CD4-positive, alpha-beta memory T cell (primary cell): ENCODE data around the gene CHD6. TPM values are rescaled to one million over a fixed set of nuclear protein-coding genes. Genes with fewer than 3 reads are reported as not detected.

ENCODE experiments used
- CTCF ChIA-PET: fragments of 350-600 bp; sonication (Branson Sonifier 250); formaldehyde crosslinking; loops from one replicate; lab custom pipeline; 2021; ENCODE audit warnings: inconsistent platforms; ENCODE audit not compliant: partially characterized antibody; lab: Charles Lee
- POLR2A ChIA-PET: fragments of 350-600 bp; sonication (Branson Sonifier 250); formaldehyde crosslinking; loops from one replicate; lab custom pipeline; 2021; ENCODE audit not compliant: partially characterized antibody; lab: Charles Lee
- DNase-seq, 5 donors: peaks; one replicate each; pipeline versions ENCODE4 v3.0.0 to v3.0.0-alpha.2; 2020 to 2022; ENCODE audit warnings: mixed read lengths in 1 of 5
- H3K27ac ChIP-seq: one replicate; pipeline ENCODE4 v1.7.0; 2013; ENCODE audit warnings: low read depth, low read length
- H3K27me3 ChIP-seq: 2 replicates; pipeline ENCODE4 v1.7.0; 2013; ENCODE audit warnings: mild to moderate bottlenecking, low read length, moderate library complexity; ENCODE audit not compliant: insufficient read depth
- H3K36me3 ChIP-seq: 2 replicates; pipeline ENCODE4 v1.7.0; 2013; ENCODE audit warnings: mild to moderate bottlenecking, low read length, moderate library complexity; ENCODE audit not compliant: insufficient read depth
- H3K4me1 ChIP-seq: 2 replicates; pipeline ENCODE4 v1.7.0; 2013; ENCODE audit warnings: mild to moderate bottlenecking, low read length, moderate library complexity; ENCODE audit not compliant: insufficient read depth
- H3K4me3 ChIP-seq, 2 donors: one replicate each; pipeline ENCODE4 v1.7.0; 2013; ENCODE audit warnings: low read length in 2 of 2, mild to moderate bottlenecking in 1 of 2
- H3K9me3 ChIP-seq, 2 donors: one replicate each; pipeline ENCODE4 v1.7.0; 2013; ENCODE audit warnings: low read length in 2 of 2, control low read depth in 1 of 2; ENCODE audit not compliant: control insufficient read depth in 1 of 2
- H3K27ac Mint-ChIP-seq, 7 donors: one replicate each; pipeline ENCODE4 v1.8.0; 2020 to 2021; ENCODE audit warnings: mixed read lengths in 7 of 7, mild to moderate bottlenecking in 6 of 7, inconsistent platforms in 3 of 7, moderate library complexity in 3 of 7
- H3K27me3 Mint-ChIP-seq, 2 donors: one replicate each; pipeline ENCODE4 v1.8.0; 2020 to 2021; ENCODE audit warnings: mixed read lengths in 2 of 2
- H3K36me3 Mint-ChIP-seq, 2 donors: one replicate each; pipeline ENCODE4 v1.8.0; 2020 to 2021; ENCODE audit warnings: mixed read lengths in 2 of 2, inconsistent platforms in 1 of 2, mild to moderate bottlenecking in 1 of 2
- H3K4me1 Mint-ChIP-seq, 4 donors: one replicate each; pipeline ENCODE4 v1.8.0; 2020 to 2021; ENCODE audit warnings: mixed read lengths in 4 of 4, mild to moderate bottlenecking in 1 of 4
- H3K4me3 Mint-ChIP-seq, 8 donors: one replicate each; pipeline ENCODE4 v1.8.0; 2020 to 2021; ENCODE audit warnings: mixed read lengths in 8 of 8, mild to moderate bottlenecking in 7 of 8, moderate library complexity in 6 of 8, inconsistent platforms in 3 of 8
- H3K9me3 Mint-ChIP-seq, 8 donors: one replicate each; pipeline ENCODE4 v1.8.0; 2020 to 2021; ENCODE audit warnings: mixed read lengths in 8 of 8, mild to moderate bottlenecking in 5 of 8, inconsistent platforms in 3 of 8, moderate library complexity in 1 of 8
- intact Hi-C: fragments of 100-400 bp; cut with micrococcal nuclease; formaldehyde crosslinking; loops from one replicate; pipeline ENCODE4 v1.15.1; 2023
- polyA plus RNA-seq, 2 donors: library from polyadenylated mRNA; unstranded; fragments of 300-500 nt; fragmentation: Illumina TruSeq; gene quantifications; one replicate each; pipeline ENCODE4 v1.2.3, GENCODE V29; 2021
- total RNA-seq, 2 experiments: library from RNA; stranded (reverse); gene quantifications; one replicate each; pipeline ENCODE4 v1.2.3, GENCODE V29; 2021

CHD6 gene
- total and polyA plus RNA-seq, 4 experiments from 2014 or later: 29.2 to 96.8 (median 77.8) TPM

GRCh38 chr20:41376349-41376748 is 241.8 kb downstream of the CHD6 start:
- no peaks in the 10 kb centered on the region for H3K4me1 ChIP-seq
- Mint-ChIP-seq H3K9me3 (peaks cover 2 to 10% (median 6%) of the 10 kb centered on the region in 8 donors), H3K27ac (no peak overlapping the region), H3K36me3 (peaks cover 0 to 1% of the 10 kb centered on the region in 2 donors), H3K4me3 (no peak overlapping the region), H3K4me1 (no peaks in the 10 kb centered on the region), H3K27me3 (peaks cover 21 to 41% of the 10 kb centered on the region in 2 donors)
- H3K27me3 ChIP-seq: no peaks in the 10 kb centered on the region
- no peak for DNase-seq
- no peaks in the 10 kb centered on the region for H3K36me3 ChIP-seq
- no peak overlapping the region for H3K4me3 ChIP-seq
- ChIA-PET CTCF (no interaction called here), POLR2A (no interaction called here)
- intact Hi-C loops: no loop called here
- H3K27ac ChIP-seq: no peak overlapping the region
- no peaks in the 10 kb centered on the region for H3K9me3 ChIP-seq

DNA sequence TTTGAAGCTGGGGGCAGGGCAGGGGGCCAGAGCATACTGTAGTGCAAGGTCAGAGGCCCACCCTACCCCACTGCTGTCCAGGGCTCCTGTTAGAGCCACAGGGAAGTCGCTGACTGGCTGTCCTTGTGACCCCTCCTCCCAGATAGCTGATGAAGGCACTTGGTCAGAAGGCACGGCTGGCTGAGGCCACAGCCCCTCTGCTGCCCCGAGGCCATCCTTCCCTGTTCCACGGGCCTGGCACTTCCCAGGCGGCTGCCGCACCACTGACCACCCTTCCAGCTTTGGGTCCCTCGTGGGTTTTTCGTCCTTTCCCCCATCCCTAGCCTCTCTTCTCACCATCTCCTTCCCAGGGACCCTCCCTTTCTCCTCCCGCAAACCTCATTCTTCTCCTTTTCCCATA is 242.3 kb downstream of the CHD6 start:
- Histone ChIP-seq H3K4me3 (no peak overlapping the region), H3K27ac (no peak overlapping the region), H3K4me1 (no peaks in the 10 kb centered on the region), H3K36me3 (no peaks in the 10 kb centered on the region), H3K9me3 (no peaks in the 10 kb centered on the region), H3K27me3 (no peaks in the 10 kb centered on the region)
- no peak for DNase-seq
- Mint-ChIP-seq H3K9me3 (peaks cover 2 to 15% (median 10%) of the 10 kb centered on the region in 8 donors), H3K36me3 (peaks cover 0 to 4% of the 10 kb centered on the region in 2 donors), H3K4me3 (no peak overlapping the region), H3K27me3 (peaks cover 21 to 44% of the 10 kb centered on the region in 2 donors), H3K27ac (no peak overlapping the region), H3K4me1 (no peaks in the 10 kb centered on the region)
- ChIA-PET CTCF (no interaction called here), POLR2A (no interaction called here)
- intact Hi-C loops: no loop called here

GRCh38 chr20:41373931-41374920 is 244.0 kb downstream of the CHD6 start:
- Histone ChIP-seq H3K36me3 (no peaks in the 10 kb centered on the region), H3K4me1 (no peaks in the 10 kb centered on the region), H3K27ac (no peak overlapping the region), H3K9me3 (no peaks in the 10 kb centered on the region), H3K4me3 (no peak overlapping the region), H3K27me3 (no peaks in the 10 kb centered on the region)
- CTCF ChIA-PET: no interaction called here
- no peaks in the 10 kb centered on the region for H3K4me1 Mint-ChIP-seq
- intact Hi-C loops: no loop called here
- H3K36me3 Mint-ChIP-seq: peaks cover 0 to 4% of the 10 kb centered on the region in 2 donors
- POLR2A ChIA-PET: no interaction called here
- H3K4me3 Mint-ChIP-seq: no peak overlapping the region
- H3K9me3 Mint-ChIP-seq: peaks cover 2 to 16% (median 11%) of the 10 kb centered on the region in 8 donors
- H3K27me3 Mint-ChIP-seq: peaks cover 18 to 41% of the 10 kb centered on the region in 2 donors
- DNase-seq: peak in 1 of 5 donors; percentile 35
- H3K27ac Mint-ChIP-seq: no peak overlapping the region

GRCh38 chr20:41373251-41373783 is 244.9 kb downstream of the CHD6 start:
- Histone ChIP-seq H3K4me1 (no peaks in the 10 kb centered on the region), H3K27ac (no peak overlapping the region), H3K4me3 (no peak overlapping the region), H3K36me3 (no peaks in the 10 kb centered on the region), H3K27me3 (no peaks in the 10 kb centered on the region), H3K9me3 (no peaks in the 10 kb centered on the region)
- Mint-ChIP-seq H3K27ac (no peak overlapping the region), H3K4me1 (no peaks in the 10 kb centered on the region), H3K9me3 (peaks cover 2 to 16% (median 11%) of the 10 kb centered on the region in 8 donors), H3K4me3 (no peak overlapping the region), H3K27me3 (peaks cover 17 to 44% of the 10 kb centered on the region in 2 donors), H3K36me3 (peaks cover 0 to 4% of the 10 kb centered on the region in 2 donors)
- intact Hi-C loops: no loop called here
- CTCF ChIA-PET: no interaction called here
- POLR2A ChIA-PET: no interaction called here
- no peak for DNase-seq

GRCh38 chr20:41371371-41371770 is 246.8 kb downstream of the CHD6 start:
- ChIA-PET CTCF (no interaction called here), POLR2A (no interaction called here)
- Mint-ChIP-seq H3K9me3 (peaks cover 2 to 16% (median 11%) of the 10 kb centered on the region in 8 donors), H3K4me1 (peaks cover 2 to 8% (median 5%) of the 10 kb centered on the region in 4 donors), H3K27me3 (peaks cover 22 to 45% of the 10 kb centered on the region in 2 donors), H3K36me3 (peaks cover 0 to 4% of the 10 kb centered on the region in 2 donors), H3K27ac (no peak overlapping the region), H3K4me3 (peak overlapping the region in 1 of 8 donors; percentile 57)
- Histone ChIP-seq H3K9me3 (no peaks in the 10 kb centered on the region), H3K4me1 (no peaks in the 10 kb centered on the region), H3K4me3 (no peak overlapping the region), H3K36me3 (no peaks in the 10 kb centered on the region), H3K27ac (no peak overlapping the region), H3K27me3 (peaks cover 8% of the 10 kb centered on the region)
- DNase-seq: no peak
- intact Hi-C loops: no loop called here

GRCh38 chr20:41370176-41370575 is 248.0 kb downstream of the CHD6 start:
- no peaks in the 10 kb centered on the region for H3K9me3 ChIP-seq
- POLR2A ChIA-PET: no interaction called here
- peaks cover 8% of the 10 kb centered on the region for H3K27me3 ChIP-seq
- Mint-ChIP-seq H3K4me3 (no peak overlapping the region), H3K36me3 (peaks cover 0 to 4% of the 10 kb centered on the region in 2 donors), H3K27ac (no peak overlapping the region), H3K4me1 (peaks cover 2 to 8% (median 5%) of the 10 kb centered on the region in 4 donors), H3K9me3 (peaks cover 2 to 16% (median 11%) of the 10 kb centered on the region in 8 donors), H3K27me3 (peaks cover 24 to 44% of the 10 kb centered on the region in 2 donors)
- CTCF ChIA-PET: no interaction called here
- no peak for DNase-seq
- intact Hi-C loops: no loop called here
- no peaks in the 10 kb centered on the region for H3K4me1 ChIP-seq
- no peak overlapping the region for H3K27ac ChIP-seq
- no peaks in the 10 kb centered on the region for H3K36me3 ChIP-seq
- no peak overlapping the region for H3K4me3 ChIP-seq

GRCh38 chr20:41369673-41370072 is 248.5 kb downstream of the CHD6 start:
- ChIA-PET CTCF (no interaction called here), POLR2A (no interaction called here)
- Mint-ChIP-seq H3K27me3 (peaks cover 24 to 46% of the 10 kb centered on the region in 2 donors), H3K4me1 (peaks cover 2 to 8% (median 5%) of the 10 kb centered on the region in 4 donors), H3K36me3 (peaks cover 0 to 4% of the 10 kb centered on the region in 2 donors), H3K9me3 (peaks cover 2 to 16% (median 11%) of the 10 kb centered on the region in 8 donors), H3K4me3 (no peak overlapping the region), H3K27ac (no peak overlapping the region)
- no peaks in the 10 kb centered on the region for H3K4me1 ChIP-seq
- no peak for DNase-seq
- peaks cover 8% of the 10 kb centered on the region for H3K27me3 ChIP-seq
- no peaks in the 10 kb centered on the region for H3K9me3 ChIP-seq
- H3K4me3 ChIP-seq: no peak overlapping the region
- intact Hi-C loops: no loop called here
- H3K27ac ChIP-seq: no peak overlapping the region
- no peaks in the 10 kb centered on the region for H3K36me3 ChIP-seq
